ENCODE results near the gene SLC9A9. TPM values are rescaled to one million over a fixed set of nuclear protein-coding genes. Genes with fewer than 3 reads are reported as not detected.

Gene SLC9A9
- total and polyA plus RNA-seq, 9 of the 15 experiments (the other 6 are each of a cell fraction or from before 2014, with no cell fraction given), result 0.03 to 0.13 TPM; not detected in 7

- TF ChIP-seq ZBTB33 (CRISPR knock-in tag; IDR thresholded peaks at IDR 0.05) (no peak), ZNF639 (CRISPR knock-in tag; conservative IDR thresholded peaks at IDR 0.05 in 1 of 2, IDR thresholded peaks at IDR 0.05 in 1 of 2) (no peak), POLR2G (IDR thresholded peaks at IDR 0.05; ENCODE audit: low read depth, low read length) (no peak), ZNF184 (CRISPR knock-in tag; IDR thresholded peaks at IDR 0.05) (no peak), TGIF2 (CRISPR knock-in tag; IDR thresholded peaks at IDR 0.05) (no peak), ZNF253 (CRISPR knock-in tag; conservative IDR thresholded peaks at IDR 0.05) (no peak), E2F4 (CRISPR knock-in tag; IDR thresholded peaks at IDR 0.05; ENCODE audit: low read depth) (no peak)
Observed at GRCh38 chr3:143605233-143605950, 242.9 kb downstream of the SLC9A9 start (continued).
